HG02840 (cell line): ENCODE results near the gene M1AP.

Experiments used
- ATAC-seq: cut with Tn5 transposase; IDR thresholded peaks from one replicate; pipeline ENCODE4 v1.9.1; 2021; ENCODE audit warnings: mild to moderate bottlenecking, moderate library complexity, moderate number of reproducible peaks; ENCODE audit not compliant: unreplicated experiment, low FRiP score

Gene M1AP

GRCh38 chr2:74599676-74600075 lies 48.5 kb downstream of the M1AP start:
- ATAC-seq: no peak

DNA sequence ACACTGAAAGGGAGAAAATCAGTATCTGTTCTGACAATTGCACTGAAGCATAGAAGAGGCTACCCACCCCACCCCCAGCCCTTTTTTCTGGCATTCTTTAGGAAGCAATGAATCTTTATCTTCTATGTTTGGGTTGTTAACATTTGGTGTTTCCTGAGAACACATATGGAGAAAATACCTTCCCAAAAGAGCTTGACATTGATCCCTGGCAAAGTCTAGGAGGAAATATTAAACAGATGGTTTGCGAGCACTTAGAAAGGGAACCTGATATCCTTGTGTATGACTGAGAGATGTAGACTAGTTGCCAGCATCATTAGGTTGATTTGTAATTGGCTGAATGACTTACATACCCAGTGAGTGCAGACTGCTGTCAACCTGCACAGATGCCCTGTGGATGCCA lies 50.7 kb downstream of the M1AP start:
- ATAC-seq: no peak

DNA sequence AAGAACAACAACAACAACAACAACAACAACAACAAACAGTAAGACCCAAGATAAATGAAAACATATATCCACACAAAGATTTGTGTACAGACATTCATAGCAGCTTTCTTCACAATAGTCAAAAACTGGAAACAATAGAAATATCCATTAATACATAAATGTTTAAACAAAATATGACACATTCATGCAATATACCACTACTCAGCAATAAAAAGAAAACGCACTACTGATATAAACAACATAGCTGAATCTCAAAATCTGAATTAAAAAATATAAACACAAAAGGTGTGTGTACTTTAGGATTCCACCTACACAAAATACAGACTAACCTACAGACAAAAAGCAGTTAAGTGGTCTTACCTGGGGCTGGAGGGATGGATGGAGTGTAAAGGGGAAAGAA lies 51.5 kb downstream of the M1AP start:
- ATAC-seq: no peak

DNA sequence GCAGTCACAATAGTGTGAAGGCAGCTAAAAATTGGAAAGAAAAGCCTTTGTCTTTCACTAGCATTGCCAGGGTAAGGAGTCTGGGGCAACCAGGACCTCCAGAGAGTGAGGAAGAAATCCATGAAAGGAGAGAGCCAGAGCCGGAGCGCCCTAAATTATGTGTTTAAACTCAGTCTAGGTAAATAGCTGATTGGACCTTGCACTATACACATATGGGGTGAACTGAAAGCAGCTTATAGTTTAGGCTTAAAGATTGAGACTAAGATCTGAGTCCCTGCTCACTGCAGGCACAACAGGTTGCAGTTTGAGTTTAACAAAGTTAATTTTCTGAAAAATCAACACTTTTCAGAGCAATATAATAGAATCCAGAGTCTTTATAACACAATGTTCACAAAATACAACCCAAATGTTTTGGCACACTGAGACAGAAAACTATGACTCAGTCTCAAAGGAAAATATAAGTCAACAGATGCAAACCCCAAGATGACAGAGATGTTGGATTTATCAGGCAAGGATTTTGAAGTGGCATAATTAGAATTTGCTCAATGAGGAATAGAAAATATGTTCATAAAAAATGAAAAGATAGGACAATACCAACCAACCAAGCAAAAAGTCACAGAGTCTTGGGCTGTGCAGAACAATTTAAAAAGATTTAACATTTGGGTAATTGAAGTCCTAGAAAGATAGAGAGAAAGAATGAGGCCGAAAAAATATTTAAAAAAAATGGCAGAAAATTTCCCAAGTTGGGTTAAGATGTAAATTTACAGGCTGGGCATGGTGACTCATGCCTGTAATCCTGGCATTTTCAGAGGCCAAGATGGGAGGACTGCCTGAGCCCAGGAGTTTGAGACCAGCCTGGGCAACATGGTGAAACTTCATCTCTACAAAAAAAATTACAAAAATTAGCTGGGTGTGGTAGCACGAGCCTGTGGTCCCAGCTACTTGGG lies 54.0 kb downstream of the M1AP start:
- no peak for ATAC-seq

GRCh38 chr2:74588664-74589063 lies 59.5 kb downstream of the M1AP start:
- ATAC-seq: no peak

- no peak for ATAC-seq
These were observed 60.4 kb downstream of the M1AP start for GRCh38 chr2:74587664-74588277.

DNA sequence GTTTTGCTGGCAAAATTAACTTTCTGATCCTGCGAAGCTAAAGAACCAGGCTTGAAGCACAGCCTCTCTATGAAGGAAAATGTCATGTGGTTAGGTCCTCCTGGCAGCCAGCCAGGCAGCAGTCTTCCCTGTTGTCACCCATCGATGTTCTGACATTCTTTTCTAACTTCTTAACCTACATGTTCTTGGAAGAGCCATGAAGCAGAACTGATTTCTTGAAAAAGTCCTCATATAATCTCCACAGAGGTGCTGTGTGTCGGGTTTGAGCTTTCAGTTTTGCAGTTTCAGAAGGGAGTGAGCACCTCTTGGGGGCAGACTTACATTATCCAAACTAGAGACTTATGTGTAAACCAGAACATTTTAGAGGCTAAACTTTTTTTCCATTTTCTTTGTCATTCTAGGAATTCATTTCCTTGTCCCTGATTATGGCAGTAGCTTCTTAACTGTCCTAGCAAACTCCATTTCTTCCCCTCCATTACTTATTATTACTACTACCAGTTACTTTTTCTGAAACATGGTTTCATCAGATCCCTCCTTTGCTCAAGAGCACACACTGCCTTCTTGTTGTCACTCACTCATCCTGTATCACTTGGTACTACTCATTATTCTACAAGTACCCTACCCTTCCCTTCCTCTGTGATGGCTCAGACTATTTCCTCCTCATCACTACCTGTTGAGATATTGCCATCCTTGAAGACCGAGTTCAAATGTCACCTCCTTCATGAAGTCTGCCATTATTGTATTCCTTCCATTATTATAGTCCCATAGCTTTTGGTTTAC lies 62.5 kb downstream of the M1AP start:
- no peak for ATAC-seq

GRCh38 chr2:74584088-74584645 lies 64.0 kb downstream of the M1AP start:
- no peak for ATAC-seq

- ATAC-seq: no peak
These were observed 64.6 kb downstream of the M1AP start for GRCh38 chr2:74583504-74583903.

DNA sequence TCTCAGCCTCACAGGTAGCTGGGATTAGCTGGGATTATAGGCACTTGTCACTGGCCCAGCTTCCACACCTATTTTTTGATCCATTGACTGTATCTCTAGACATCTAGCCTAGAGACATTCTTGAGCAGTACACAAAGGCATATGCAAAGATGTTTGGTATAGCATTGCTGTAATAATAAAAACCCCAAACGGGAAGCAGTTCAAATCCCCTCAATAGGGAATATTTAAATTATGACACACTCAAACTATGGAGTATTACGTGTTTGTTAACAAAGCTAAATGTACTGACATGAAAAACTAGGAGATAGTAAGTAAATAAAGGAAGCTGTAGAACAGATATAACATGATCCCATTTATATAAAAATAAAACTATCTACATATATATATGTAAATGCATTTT lies 65.9 kb downstream of the M1AP start:
- ATAC-seq: no peak

DNA sequence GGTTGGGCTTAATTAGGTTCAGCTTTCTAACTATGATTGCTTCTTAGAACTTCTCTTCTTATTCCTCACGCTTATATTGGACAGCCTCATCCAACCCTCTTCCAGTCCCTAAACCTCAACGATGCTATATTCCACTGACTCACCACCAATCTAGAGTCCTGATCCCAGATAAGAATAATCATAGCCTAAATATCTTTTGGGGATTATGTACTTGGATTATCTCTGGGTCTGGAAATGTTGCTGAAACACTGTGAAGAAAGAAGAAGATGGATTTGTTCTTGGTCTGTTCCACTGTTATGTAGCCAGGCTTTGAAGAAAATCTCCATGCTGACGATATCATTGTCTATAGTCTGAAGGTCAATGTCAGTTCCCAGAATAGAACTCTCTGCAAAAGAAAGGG lies 66.7 kb downstream of the M1AP start:
- no peak for ATAC-seq

DNA sequence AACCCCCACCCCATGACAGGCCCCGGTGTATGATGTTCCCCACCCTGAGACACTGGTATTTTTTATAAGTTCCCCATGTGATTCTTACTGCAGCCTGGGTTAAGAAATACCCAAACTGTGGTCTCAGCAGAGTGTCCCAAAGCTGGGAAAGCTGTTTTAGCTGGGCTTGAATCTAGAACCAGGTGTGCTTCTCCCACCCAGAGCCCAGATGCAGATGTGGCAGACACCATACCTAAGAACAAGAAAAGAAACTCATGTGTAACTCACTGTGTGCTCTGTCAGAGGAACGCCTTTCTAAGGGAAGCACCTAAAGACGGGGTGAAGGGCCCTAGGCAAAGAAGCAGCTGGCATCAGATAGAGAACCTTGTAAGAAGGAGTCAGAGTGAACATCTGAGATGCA lies 69.7 kb downstream of the M1AP start:
- ATAC-seq: no peak

DNA sequence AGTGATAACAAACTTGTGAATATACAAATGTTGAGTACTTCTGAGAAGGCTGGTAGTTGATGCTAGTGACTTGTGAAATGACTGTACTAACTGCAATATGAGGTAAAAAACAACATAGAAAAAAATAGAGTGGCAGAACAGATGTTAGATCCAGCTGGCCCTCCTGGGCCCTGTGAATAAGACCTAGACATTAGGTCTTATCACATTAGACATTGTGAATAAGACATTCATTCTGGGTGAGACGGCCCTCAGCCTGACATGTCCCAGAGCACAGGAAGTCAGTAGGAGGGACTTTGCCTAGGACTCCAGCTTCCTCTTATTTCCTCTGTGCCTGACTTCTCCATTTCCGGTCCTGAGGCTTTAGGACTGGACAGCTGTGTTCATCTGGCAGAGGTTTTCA lies 70.7 kb downstream of the M1AP start:
- ATAC-seq: no peak

DNA sequence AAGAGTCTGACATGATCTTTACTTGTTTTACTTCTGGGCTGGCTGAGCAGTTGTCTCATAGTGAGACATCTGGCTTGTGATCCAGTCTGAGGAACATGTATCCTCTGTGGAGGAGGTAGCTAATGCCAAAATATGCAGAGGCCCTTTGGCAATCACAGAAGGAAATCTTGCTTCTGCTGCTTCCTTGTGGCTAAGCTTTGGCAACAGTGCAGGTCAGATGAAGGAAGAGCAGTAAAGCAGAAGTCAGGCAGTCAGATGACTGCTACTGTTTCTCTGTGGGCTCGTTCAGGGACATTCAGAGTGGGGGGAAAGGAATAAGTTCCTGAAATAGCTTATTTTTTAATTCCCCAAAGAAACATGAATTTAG lies 71.3 kb downstream of the M1AP start:
- no peak for ATAC-seq

DNA sequence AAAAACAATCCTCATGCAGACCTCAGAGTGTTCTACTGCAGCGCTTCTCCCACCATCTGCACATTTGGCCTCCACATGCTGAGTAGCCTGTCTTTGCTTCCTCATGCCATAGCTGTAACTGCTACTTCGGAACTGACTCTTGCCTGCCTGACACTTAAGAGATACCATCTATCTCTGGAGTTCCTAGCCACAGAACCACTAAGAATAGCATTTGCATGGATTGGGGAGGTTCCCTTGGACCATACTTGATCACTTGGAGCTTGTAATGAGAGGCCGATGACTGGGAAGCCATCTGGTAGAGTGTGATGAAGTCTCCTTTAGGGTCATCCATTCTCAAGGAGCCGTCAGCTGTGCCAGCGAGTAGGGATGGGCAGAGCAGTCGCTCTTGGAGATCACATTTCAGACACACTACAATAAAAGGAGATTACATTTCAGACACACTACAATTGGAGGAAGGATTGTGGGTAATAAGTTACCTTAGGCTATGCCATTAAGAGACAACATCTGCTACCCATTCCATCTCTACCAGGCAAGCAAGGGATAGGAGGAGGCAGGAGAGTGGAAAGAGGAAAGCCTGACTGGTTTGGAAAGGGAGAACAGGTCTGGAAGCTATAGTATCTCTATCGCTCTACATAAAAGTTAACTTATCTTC lies 71.8 kb downstream of the M1AP start:
- ATAC-seq: no peak

GRCh38 chr2:74575320-74575719 lies 72.8 kb downstream of the M1AP start:
- ATAC-seq: no peak

GRCh38 chr2:74573747-74574562 lies 74.2 kb downstream of the M1AP start:
- ATAC-seq: no peak

DNA sequence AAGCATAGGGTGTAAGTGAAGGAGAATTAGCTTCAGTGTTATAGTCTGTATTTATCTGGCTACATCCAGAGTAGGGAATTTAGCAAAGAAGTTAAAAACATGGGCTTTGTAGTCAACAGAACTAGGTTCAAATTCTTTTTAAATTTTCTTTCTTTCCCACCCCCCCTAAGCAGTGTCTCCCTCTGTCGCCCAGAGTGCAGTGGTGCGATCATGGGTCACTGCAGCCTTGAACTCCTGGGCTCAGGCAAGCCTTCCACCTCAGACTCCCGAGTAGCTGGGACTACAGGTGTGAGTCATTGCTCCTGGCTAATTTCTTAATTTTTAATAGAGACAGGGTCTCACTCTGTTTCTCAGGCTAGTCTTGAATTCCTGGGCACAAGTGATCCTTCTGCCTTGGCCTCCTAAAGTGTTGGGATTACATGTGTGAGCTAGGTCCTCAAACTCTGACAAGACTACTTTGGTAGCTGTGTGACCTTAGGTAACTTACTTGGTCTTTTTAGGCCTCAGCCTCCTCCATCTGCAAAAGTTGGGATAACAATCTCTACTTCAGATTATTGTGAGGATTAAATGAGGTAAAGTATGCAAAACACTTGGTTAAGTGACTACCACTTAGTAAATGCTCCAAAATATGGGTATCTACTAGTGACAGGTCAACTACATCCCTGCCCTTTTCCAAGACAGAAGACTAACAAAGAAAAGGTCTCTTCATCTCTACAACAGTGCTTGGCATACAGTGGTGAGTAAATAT lies 75.8 kb downstream of the M1AP start:
- no peak for ATAC-seq

- peak; percentile 66 for ATAC-seq
These were observed 77.1 kb downstream of the M1AP start for GRCh38 chr2:74571058-74571457.
